ENCODE measurements around the gene PTGER2.

Gene PTGER2

GRCh38 chr14:52313903-52314594 is at the start of gene PTGER2:
PTGER2 (plus strand) TSS chr14:52314312; CDS start chr14:52314549, 237 bp downstream.
- DNase-seq (ENCODE audit: low read depth, low spot score) = peak; percentile 20

- no peak for DNase-seq (ENCODE audit: low read depth, low spot score)
Observed at GRCh38 chr14:52265253-52265652, 48.9 kb upstream of the PTGER2 start.

- DNase-seq (ENCODE audit: low read depth, low spot score) = no peak
Observed at GRCh38 chr14:52266179-52266578, 47.9 kb upstream of the PTGER2 start.

- no peak for DNase-seq (ENCODE audit: low read depth, low spot score)
Observed at GRCh38 chr14:52266782-52267181, 47.3 kb upstream of the PTGER2 start.

- no peak for DNase-seq (ENCODE audit: low read depth, low spot score)
Observed at GRCh38 chr14:52267501-52268278, 46.4 kb upstream of the PTGER2 start, which contains the start of gene PTGDR. PTGDR (plus strand) TSS chr14:52267698; CDS start chr14:52267815, 117 bp downstream.

- DNase-seq (ENCODE audit: low read depth, low spot score) = no peak
Observed at GRCh38 chr14:52268279-52269061, 45.6 kb upstream of the PTGER2 start.

GRCh38 chr14:52269100-52269499 is 45.0 kb upstream of the PTGER2 start:
- no peak for DNase-seq (ENCODE audit: low read depth, low spot score)

GRCh38 chr14:52269982-52270381 is 44.1 kb upstream of the PTGER2 start:
- DNase-seq (ENCODE audit: low read depth, low spot score) = no peak

GRCh38 chr14:52271538-52271937 is 42.6 kb upstream of the PTGER2 start:
- DNase-seq (ENCODE audit: low read depth, low spot score) = no peak

GRCh38 chr14:52272375-52272774 is 41.7 kb upstream of the PTGER2 start:
- no peak for DNase-seq (ENCODE audit: low read depth, low spot score)

- no peak for DNase-seq (ENCODE audit: low read depth, low spot score)
Observed at GRCh38 chr14:52275372-52275771, 38.7 kb upstream of the PTGER2 start.

GRCh38 chr14:52277552-52277951 is 36.6 kb upstream of the PTGER2 start:
- DNase-seq (ENCODE audit: low read depth, low spot score) = no peak

- no peak for DNase-seq (ENCODE audit: low read depth, low spot score)
Observed at GRCh38 chr14:52279408-52279807, 34.7 kb upstream of the PTGER2 start.

- DNase-seq (ENCODE audit: low read depth, low spot score) = no peak
Observed at GRCh38 chr14:52283099-52283498, 31.0 kb upstream of the PTGER2 start.

- no peak for DNase-seq (ENCODE audit: low read depth, low spot score)
Observed at GRCh38 chr14:52286661-52287649, 27.2 kb upstream of the PTGER2 start.

- DNase-seq (ENCODE audit: low read depth, low spot score) = no peak
Observed at GRCh38 chr14:52296378-52296777, 17.7 kb upstream of the PTGER2 start.

GRCh38 chr14:52298795-52299194 is 15.3 kb upstream of the PTGER2 start:
- no peak for DNase-seq (ENCODE audit: low read depth, low spot score)

GRCh38 chr14:52299692-52300278 is 14.3 kb upstream of the PTGER2 start:
- DNase-seq (ENCODE audit: low read depth, low spot score) = no peak

GRCh38 chr14:52303236-52303635 is 10.9 kb upstream of the PTGER2 start:
- no peak for DNase-seq (ENCODE audit: low read depth, low spot score)

- no peak for DNase-seq (ENCODE audit: low read depth, low spot score)
Observed at GRCh38 chr14:52304248-52304904, 9.7 kb upstream of the PTGER2 start.
